ENCODE data around the gene STOML2.

GRCh38 chr9:35076848-35077247, 26.1 kb downstream of the STOML2 start:
- TF ChIP-seq CTCF (conservative IDR thresholded peaks at IDR 0.05; ENCODE audit: low read depth, low read length), result no peak
- no peak for TF ChIP-seq EZH2 (IDR thresholded peaks at IDR 0.05; ENCODE audit: low read length, unreplicated experiment)
